NCI-H2081 treated with DMSO at 0.1 percent for 48 hours (cell line): Measurements from ENCODE around the gene WNT16.
A peak's percentile ranks its signal among the peaks of the same experiment; 100 is the strongest.
"Not testable (repeated sequence)": the region's sequence is repeated elsewhere in the genome, so short reads cannot be mapped to it uniquely, and the experiment has no call there.

Experiments used
- DNase-seq: peaks from one replicate; lab custom pipeline; 2025; lab: John Stamatoyannopoulos, UW

WNT16 gene

DNA sequence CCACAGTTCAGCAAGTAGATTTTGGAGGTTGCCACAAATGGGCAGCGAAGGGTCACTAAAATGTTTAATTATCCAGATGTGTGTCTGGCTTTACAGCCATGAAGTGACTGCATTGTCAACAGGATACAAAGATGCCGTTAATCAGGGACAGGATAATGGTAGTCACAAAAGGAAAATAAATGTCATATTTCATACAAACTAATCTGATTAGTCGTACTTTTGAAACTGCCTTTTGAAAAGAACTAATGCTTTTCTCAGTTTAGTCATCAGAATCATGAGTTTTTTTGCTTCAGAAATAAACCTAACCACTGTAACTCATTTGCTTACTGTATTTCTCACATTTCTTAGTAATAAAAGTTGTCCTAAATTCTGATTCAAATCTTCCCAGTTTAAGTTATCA, 22.2 kb upstream of the WNT16 start:
- no peak for DNase-seq

DNA sequence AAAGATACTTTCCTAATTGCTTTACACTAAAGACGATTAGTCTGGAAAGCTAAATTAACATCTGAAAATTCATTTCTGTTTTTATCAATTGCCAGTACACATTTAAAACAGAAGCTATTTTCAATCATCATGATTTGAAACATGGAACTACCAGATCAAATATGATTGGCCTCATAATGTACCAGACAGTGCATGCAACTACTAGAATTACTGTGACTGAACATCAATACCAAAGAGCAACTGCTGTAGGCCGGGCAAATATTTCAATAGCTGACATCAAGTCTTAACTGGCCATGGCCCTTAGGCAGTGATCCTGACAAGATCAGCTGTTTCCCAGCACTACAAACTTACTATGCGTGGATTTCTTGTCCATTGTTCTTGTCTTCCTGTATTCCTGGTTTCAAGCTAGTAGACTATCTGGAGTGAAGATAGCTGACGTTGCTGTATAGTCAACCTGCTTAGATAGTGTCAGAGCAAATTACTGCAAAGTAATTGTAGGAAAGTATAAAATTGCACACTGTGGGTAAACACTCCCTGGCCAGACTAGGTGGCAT, 21.7 kb upstream of the WNT16 start:
- DNase-seq = no peak

DNA sequence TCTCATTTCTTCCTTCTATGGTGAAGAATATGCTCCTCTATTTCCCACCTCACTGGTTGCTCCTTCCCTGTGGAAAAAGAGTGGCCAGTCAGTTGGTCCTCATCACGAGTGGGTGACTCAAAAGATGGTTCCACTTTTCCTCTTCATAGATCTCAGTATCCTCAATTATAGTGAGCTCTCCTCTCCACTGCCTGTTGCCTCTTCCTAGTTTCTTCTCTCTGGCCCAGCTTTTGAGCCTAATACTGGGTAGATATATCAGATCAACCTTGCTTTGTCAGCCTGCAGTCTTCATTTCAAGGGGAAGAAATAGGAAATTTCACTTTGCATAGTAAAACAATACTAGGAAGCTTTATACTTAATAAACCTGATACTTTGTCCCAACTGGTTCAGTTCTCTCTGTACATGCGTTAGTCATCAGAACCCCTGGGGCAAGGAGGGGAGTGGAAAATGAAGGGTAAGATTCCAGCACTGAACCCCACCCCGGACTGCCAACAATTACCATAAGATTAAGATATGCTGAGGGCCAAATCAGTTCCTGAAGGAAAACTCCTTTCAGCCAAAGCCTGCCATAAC, 15.5 kb upstream of the WNT16 start:
- no peak for DNase-seq

DNA sequence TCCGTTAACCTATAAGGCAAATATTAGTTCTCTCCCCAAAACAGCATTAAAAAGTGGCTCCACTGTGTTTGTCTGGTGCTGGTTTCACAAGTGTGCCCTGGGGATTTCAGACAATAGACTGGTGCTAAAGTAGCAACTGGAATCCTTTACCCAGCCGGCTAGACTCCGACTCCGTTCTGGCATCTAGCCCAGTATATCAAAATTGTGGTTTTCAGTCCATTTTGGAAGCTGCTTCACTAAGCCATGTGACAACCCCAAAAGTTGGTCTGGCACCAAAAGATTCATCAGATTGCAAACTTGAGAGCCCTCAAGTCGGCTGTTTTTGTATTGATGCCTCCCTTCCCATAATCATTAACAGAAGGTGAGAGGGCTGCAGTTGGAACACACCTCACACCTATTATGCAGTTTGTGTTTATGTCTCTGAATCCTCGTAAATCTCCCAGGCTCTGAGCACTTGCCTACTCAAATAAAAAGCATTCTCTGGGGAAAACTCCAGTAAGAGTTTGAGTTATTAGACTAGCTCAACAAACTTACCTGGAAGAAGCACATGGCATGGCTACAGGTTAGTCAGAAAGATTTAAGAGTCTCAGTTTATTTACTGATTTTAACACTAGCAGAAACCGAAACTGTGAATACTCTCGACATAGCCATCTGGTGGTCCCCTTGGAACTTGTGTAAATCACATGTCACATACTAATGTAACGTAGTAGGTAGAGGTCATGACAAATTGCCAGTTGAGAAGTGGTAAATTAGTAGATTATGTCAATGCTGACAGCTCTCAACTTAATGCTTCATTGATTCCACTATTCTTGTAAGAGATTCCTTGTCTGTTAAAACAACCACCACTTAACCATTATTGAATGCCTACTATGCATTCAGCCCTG, 14.8 kb upstream of the WNT16 start:
- DNase-seq = no peak

DNA sequence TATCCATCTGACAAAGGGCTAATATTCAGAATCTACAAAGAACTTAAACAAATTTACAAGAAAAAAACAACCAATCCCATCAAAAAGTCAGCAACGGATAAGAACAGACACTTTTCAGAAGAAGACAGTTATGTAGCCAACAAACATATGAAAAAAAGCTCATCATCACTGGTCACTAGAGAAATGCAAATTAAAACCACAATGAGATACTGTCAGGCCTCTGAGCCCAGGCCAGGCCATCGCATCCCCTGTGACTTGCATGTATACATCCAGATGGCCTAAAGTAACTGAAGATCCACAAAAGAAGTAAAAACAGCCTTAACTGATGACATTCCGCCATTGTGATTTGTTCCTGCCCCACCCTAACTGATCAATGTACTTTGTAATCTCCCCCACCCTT, 13.6 kb upstream of the WNT16 start:
- not testable (repeated sequence) for DNase-seq

DNA sequence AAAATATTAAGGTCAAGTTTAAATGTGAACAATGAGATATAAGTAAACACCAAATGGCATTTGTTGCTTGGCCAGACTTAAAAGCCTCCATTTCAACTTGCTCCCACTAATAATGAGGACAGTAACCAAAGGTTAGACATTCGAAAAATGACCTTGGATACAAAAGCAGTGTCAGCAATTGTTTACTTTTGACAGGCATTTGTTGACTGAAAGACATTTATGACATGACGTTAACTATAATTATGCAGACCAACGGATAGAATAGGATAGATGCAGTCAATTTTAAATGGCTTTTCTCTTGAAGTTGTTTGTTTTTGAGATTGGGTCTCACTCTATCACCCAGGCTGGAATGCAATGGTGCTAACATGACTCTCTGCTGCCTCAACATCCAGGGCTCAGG, 6.3 kb upstream of the WNT16 start:
- DNase-seq = peak; percentile 19

DNA sequence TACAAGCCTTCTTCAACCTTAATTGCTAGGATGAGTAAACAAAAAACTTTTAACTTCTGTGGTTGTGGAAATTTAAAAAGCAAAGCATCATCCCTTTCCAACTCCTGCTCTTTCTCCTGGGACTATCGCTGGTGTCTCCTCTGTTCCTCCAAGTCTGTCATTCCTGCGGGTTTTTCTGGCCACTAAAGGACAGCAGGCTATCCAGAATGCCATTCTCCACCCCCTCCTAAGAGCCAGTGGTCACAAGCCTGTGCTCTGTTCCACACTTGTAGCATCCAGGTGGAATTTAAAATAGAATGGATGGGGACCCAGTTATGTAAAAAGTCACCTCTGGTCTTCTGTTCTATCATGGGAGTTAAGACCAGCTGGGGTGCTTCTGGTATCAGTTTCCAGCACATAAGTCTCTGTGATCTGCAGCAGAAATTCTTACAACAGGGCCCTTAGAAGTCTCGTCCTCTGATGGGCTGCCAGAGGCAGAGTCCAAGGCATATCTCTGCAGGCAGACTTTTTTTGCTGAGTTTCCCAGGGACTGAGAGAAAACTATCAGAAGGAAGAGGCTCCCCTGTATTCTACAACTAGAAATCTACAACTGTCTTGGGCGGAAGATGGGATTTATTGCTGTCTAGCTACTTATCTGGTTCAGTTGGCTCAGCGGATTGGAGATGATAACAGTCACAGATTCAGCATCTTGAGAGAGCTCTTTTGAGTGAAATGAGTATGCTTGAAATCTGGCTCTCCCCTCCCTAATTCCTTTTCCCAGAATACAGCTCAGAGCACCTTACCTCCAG, 5.1 kb upstream of the WNT16 start:
- DNase-seq = no peak

DNA sequence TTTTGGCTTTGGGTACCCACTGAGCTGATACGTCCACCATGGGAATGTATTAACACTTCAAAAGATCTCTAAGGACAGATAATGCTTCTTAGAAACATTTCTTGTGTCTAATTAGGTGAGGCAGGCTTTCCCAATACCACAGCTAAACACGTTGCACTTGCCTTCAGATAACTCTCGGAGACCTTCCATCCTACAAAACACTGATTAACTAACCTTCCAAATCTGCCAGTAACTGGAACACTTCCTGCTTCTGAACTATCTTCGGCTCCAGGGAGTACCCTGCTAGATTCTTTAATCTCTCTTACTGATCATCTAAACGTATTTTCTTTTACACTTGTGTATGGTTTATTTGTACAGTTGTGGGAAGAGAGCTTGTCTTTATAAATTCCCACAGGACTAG, 1.1 kb upstream of the WNT16 start:
- DNase-seq = no peak

DNA sequence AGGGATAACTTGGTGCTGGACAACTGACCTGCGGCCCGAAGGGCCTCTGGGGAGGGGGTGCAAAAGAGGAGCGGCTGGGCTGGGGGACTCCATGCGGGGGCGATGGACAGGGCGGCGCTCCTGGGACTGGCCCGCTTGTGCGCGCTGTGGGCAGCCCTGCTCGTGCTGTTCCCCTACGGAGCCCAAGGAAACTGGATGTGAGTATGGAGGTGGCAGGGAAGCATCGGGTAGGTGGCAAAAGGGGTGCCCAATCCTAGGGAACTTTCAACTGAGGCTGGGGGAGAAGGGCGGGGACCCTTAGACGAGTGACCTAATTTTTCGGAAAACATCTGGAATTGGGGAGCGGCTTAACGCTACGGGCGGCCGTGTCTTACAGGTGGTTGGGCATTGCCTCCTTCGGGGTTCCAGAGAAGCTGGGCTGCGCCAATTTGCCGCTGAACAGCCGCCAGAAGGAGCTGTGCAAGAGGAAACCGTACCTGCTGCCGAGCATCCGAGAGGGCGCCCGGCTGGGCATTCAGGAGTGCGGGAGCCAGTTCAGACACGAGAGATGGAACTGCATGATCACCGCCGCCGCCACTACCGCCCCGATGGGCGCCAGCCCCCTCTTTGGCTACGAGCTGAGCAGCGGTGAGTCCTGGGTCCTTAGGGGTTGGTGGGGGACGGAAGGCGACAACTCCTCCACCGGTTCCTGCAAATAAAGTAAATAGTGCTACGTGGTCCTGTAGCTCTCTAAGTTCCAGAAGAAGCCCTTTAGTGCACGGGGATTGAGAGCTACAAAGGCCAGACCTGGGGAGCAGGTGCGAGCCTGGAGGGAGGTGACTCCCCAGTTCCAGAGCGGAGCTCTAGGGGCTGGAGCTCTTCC, 622 bp downstream of the WNT16 start:
- DNase-seq = no peak

DNA sequence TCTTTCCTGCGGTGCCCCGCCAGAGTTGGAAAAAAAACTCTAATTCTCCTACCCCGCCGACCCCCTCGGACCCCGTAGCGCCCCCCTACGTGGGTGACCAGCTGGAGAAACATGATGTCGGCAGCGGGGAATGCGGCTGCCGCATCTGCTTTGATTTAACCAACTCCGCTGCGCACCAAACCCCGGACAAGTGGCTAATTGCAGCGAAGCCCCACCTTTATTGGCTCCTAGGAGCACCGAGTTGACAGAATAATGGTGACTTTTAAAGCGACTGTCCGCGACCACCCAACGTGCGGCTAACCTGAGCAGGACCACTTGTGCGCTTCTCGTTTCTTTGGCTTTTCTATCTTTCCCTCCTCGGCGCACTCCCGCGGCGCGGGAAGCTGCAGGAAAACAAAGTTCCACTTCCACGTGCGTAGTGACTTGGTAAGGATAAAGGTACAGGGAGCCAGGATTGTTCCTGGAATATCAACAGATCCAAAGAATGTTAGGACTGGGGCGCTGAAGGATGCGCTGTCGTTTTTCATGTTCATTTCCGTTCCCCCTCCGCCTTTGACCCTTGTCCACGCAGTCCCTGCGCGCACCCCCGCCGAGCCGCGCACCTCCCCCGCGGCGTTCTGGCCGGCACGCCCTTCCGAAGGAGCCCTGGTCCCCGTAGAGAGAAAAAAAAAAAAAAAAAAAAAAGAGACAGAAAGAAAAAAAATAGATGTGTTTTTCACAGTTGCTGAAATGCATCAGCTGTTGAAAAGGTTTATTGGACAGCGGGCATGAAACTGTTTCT, 1.4 kb downstream of the WNT16 start:
- no peak for DNase-seq

DNA sequence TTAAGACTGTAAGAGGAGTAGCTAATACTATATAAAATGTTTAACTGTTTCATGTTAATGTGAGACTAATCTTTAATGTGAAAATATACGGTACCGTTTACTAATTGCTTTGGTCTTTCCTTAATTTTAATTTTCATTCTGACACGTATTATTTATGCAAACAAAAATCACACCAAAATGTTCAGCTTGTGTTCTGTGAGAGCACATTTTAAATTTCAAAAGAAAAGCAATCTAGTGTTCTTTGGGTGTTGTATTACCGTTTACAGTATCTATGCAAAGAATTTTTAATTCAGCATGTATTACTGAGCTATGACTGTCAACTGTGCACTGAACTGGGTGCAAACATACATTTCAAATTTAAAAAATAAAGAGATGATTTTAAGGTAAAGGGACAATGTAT, 2.2 kb downstream of the WNT16 start:
- no peak for DNase-seq

DNA sequence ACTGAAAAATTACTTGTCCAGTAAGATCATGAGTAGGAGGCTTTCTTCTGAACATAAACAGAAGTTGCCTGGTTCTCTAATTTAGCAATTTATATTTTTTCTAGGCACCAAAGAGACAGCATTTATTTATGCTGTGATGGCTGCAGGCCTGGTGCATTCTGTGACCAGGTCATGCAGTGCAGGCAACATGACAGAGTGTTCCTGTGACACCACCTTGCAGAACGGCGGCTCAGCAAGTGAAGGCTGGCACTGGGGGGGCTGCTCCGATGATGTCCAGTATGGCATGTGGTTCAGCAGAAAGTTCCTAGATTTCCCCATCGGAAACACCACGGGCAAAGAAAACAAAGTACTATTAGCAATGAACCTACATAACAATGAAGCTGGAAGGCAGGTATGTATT, 2.8 kb downstream of the WNT16 start:
- no peak for DNase-seq

DNA sequence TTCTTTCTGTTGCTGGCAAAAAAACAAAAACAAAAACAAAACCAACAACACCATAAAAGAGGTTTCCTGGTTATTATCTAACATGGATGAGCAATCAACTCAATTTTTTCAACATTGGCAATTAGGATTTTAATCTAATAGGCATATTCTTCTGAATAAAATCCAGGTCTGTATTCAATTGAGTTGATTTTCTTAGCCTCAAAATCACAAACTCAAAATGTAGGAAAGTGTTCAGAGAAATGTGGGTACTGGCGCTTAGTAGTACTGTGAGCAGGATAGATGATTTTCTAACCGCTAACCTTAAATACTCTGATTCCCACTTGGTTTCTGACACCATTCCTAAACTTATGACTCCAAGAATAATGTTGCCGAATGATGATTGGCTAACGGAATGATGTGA, 5.6 kb downstream of the WNT16 start:
- DNase-seq = no peak

DNA sequence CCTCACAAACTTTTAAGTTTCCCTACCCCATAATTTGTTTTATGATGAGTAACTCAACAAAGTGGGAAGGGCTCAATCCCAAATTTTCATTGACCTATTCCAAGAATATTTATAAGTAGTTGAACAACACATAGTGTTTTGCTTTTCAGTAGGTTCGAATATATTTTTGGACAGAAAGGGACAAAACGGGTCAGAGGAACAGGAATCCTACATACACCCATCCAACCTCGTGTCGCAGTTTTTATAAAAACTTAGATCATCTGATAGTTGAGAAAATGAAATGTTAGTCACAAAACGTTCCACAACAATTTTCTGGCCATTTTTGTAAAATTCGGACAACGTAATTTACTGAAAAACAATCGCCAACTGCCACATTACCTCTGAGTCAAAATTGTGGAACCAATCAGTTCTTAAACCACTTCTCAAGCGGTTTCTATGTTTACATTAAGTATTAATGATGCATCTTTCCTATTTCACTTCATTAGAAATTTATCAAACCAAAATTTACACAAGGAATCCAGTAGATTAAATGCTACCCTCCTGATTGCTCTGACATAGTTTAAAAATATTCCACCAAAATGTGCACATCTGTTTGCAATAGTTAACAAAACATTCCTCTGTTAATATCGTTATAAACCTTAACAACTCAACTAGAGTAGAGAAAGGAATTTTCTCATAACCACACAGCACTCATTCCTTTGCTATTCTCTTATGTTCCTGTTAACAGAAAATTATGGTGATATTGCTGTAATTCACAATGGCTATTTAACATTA, 6.3 kb downstream of the WNT16 start:
- DNase-seq = no peak

DNA sequence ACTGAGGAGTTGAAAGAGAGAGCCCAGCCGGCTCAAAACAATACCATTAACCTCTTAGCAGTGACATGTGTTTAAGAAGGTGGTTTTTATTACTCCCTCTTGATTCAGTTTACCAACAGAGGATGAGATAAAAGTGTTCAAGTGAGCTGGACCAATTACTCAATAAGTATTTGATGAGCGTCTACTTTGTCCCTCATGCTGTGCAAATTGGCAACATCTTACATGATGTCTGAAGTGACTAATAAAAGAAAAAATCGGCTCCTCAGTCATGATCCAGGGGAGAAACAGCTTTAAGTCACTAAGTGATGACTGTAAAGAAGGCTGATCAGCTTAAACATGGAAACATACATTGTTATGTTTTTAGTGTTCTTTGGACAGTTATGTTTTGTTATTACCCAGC, 7.8 kb downstream of the WNT16 start:
- no peak for DNase-seq

DNA sequence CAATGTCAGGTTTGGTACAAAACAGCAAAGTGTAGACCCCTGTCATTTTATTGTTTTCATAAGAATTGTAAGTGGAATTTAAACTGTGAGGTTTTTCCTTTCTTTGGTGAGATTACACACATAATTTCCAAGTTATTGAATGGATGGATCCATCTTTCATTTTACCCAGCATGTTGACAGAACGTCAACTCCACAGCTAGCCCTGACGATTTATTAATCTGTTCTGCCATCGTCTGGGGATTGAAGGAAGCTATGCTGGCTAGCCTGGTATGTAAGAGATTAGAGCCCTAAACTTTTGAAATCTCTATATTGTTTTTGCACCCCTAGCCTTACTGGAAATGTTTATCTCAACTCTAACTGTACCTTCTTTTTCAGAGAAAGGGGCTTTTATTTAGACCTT, 8.6 kb downstream of the WNT16 start:
- DNase-seq = no peak

DNA sequence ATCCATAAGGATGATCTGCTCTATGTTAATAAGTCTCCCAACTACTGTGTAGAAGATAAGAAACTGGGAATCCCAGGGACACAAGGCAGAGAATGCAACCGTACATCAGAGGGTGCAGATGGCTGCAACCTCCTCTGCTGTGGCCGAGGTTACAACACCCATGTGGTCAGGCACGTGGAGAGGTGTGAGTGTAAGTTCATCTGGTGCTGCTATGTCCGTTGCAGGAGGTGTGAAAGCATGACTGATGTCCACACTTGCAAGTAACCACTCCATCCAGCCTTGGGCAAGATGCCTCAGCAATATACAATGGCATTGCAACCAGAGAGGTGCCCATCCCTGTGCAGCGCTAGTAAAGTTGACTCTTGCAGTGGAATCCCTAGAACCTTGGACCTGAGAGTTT, 10.3 kb downstream of the WNT16 start:
- DNase-seq = no peak

DNA sequence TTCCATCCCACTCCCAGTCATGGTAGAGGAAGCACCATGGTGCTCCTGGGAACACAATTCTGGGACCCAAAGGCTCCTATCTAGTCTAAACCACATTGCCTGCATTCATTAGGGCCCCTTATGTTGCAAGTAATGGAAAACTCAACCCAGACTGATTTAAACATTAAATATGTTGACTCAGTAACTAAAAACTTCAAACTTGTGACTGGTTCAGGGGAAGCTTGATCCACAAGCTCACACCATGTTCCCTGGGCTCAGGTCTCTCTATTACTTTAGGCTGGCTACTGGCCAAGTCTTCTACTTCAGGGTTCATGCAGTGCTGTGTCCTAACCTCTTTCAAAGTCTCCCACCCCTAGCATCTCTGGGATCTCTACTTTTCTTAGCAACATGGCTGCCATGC, 13.1 kb downstream of the WNT16 start:
- DNase-seq = no peak

DNA sequence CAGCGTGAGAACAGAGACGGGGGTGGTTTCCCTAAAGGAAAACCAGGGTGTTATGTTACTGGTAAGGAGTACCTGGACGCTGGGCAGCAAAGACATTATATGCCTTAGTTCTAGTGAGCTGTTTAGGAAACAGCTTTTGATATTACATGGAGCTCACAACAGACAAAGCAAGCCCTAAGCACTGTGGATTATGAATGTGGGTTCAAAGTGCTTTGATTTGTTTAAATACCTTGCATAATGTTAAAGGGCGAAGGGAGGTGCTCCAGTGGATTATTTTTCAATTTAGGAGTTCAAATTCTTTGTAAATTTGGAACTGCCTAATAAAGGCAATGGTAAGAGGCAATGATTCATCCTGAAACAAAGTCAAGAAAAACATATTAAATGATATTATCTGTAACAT, 13.8 kb downstream of the WNT16 start:
- DNase-seq = no peak

DNA sequence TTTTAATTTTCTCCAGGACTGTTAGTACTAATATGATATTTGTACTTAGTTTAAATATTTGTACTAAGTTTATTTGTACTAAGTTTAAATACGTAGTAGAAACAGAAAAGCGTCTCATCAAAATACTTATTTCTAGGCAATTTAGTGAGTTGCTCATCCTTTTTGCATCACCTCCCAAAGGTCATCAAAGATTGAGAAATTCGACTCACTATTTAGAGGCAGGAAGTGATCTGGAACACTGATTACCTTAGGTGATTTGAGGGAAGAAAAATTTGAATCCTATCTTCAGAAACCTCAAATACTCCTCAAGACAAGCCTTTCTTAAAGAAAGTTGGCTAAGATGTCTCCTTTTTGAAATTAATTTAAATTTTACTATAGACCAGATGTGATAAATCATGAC, 14.5 kb downstream of the WNT16 start:
- no peak for DNase-seq
